Keratinocyte (primary cell): ENCODE measurements around the gene CTAG1B.

ENCODE experiments used
- CTCF ChIP-seq, 3 experiments: IDR thresholded peaks in 1 of 3; conservative IDR thresholded peaks in 1 of 3; optimal IDR thresholded peaks in 1 of 3; 2 replicates in 2 of 3; 3 replicates in 1 of 3; pipeline versions ENCODE3 to v1.5.1; 2011; ENCODE audit warnings: low read length in 3 of 3, mild to moderate bottlenecking in 3 of 3, moderate library complexity in 2 of 3, control low read depth in 1 of 3, inconsistent platforms in 1 of 3; ENCODE audit not compliant: insufficient read depth in 2 of 3; ENCODE audit errors: extremely low read depth in 1 of 3
- EZH2 ChIP-seq: IDR thresholded peaks from one replicate; pipeline ENCODE4 v1.6.1; 2012; ENCODE audit warnings: inconsistent platforms, mild to moderate bottlenecking, low read length, moderate library complexity

DNA sequence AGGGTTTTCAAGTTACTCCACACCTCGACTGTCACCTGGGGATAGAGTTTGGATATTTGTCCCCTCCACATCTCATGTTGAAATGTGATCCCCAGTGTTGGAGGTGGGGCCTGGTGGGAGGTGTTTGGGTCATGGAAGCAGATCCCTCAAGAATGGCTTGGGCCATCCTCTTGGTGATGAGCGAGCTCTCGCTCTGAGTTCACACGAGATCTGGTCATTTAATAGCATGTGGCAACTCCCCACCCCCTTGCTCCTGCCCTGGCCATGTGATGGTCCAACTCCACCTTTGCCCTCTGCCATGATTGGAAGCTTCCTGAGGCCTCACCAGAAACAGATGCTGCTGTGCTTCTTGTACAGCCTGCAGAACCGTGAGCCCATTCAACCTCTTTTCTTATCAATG lies 25.9 kb downstream of the CTAG1B start:
- TF ChIP-seq CTCF (optimal IDR thresholded peaks at IDR 0.05 in 1 of 3, IDR thresholded peaks at IDR 0.05 in 1 of 3, conservative IDR thresholded peaks at IDR 0.05 in 1 of 3; ENCODE audit: extremely low read depth in 1 of 3, insufficient read depth in 2 of 3, low read length in 3 of 3) (no peak), EZH2 (no peak)
